PC-9 (cell line): ENCODE data around the gene PLPP6.

Experiments used
- EZH2 ChIP-seq: fragments of 200-600 bp; sonication (generic); IDR thresholded peaks from 2 replicates; pipeline ENCODE4 v1.8.0; 2017; ENCODE audit warnings: antibody characterized with exemption, low read depth
- TF ChIP-seq, protein P1 (sequence below): fragments of 200-600 bp; sonication (generic); conservative IDR thresholded peaks from 2 replicates; pipeline ENCODE4 v1.6.1; 2017; ENCODE audit warnings: mixed run types, antibody characterized with exemption, mild to moderate bottlenecking, moderate library complexity

DNA sequence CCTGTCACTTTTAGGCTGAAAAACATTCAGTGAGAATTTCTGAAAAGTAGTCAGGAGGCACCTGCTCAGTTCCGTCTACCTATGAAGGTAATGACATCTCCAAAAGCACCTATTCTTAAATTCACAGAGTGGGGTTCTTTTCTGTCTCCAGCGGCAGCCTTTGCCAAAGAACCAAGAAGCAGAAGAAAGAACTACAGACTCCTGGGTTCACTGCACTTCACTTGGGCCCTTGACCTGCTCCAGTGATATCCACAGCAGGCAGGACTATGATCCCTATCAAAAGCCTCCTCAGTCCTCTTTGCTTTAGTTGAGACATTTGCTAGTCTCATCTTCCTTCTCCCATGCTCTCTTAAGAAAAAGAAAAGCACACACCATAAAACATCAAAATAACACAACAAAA lies 19.7 kb upstream of the PLPP6 start:
- TF ChIP-seq, protein P1, sequence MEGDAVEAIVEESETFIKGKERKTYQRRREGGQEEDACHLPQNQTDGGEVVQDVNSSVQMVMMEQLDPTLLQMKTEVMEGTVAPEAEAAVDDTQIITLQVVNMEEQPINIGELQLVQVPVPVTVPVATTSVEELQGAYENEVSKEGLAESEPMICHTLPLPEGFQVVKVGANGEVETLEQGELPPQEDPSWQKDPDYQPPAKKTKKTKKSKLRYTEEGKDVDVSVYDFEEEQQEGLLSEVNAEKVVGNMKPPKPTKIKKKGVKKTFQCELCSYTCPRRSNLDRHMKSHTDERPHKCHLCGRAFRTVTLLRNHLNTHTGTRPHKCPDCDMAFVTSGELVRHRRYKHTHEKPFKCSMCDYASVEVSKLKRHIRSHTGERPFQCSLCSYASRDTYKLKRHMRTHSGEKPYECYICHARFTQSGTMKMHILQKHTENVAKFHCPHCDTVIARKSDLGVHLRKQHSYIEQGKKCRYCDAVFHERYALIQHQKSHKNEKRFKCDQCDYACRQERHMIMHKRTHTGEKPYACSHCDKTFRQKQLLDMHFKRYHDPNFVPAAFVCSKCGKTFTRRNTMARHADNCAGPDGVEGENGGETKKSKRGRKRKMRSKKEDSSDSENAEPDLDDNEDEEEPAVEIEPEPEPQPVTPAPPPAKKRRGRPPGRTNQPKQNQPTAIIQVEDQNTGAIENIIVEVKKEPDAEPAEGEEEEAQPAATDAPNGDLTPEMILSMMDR: no peak
- no peak for TF ChIP-seq EZH2
